ENCODE data around the gene KAT8. TPM values are rescaled to one million over a fixed set of nuclear protein-coding genes. Genes with fewer than 3 reads are reported as not detected.

The KAT8 gene
- total and polyA plus RNA-seq, 2 of the 13 experiments (the other 11 are each of a cell fraction or from before 2014, with no cell fraction given) = 79.0 to 84.2 TPM

DNA sequence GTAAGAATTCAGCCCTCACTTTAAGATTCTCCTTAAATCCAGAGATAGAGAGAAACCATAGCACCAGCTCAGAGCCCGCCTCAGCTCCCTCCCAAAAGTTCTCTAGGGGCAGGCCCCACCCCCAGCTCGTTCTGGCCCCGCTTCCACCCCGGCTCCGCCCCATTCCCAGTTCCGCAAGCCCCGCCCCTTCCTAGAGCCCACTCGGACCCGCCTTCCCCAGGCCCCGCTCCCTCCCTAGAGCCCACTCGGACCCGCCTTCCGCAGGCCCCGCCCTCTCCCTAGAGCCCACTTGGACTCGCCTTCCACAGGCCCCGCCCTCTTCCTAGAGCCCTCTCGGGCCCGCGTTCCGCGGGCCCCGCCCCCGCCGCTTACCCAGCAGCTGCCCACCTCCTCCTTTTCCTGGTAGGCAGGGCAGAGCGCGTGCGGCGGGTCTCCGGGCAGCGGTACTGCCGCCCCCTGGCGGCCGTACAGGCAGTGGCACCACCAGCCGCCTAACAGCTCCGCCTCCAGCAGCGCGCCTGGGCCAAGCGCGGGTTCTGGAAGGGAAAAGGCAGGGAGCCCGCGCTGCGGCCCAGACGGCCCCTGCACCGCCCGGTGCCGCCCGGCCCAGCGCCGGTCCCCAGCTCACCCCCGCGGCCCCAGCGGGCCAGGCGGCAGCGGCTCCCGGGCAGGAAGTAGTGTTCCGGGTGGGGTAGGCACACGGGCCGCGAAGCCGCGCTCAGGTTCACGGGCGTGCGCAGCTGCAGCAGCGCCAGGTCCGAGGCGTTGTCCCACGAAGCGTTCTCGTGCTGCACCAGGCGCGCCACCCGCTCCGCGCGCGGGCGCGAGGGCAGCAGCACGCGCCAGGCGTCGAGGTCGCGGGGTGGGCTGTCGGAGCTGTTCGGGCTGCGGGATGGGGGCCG is 24.9 kb downstream of the KAT8 start (continued):
- TF ChIP-seq, protein P1, sequence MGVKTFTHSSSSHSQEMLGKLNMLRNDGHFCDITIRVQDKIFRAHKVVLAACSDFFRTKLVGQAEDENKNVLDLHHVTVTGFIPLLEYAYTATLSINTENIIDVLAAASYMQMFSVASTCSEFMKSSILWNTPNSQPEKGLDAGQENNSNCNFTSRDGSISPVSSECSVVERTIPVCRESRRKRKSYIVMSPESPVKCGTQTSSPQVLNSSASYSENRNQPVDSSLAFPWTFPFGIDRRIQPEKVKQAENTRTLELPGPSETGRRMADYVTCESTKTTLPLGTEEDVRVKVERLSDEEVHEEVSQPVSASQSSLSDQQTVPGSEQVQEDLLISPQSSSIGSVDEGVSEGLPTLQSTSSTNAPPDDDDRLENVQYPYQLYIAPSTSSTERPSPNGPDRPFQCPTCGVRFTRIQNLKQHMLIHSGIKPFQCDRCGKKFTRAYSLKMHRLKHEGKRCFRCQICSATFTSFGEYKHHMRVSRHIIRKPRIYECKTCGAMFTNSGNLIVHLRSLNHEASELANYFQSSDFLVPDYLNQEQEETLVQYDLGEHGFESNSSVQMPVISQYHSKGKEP (CRISPR knock-in tag; IDR thresholded peaks at IDR 0.05) = peak; percentile 73; the same call in 1 of the 2 replicates
- TF ChIP-seq ZNF713 (CRISPR knock-in tag; IDR thresholded peaks at IDR 0.05) = no peak
- no peak for TF ChIP-seq ARNT (IDR thresholded peaks at IDR 0.05)
- TF ChIP-seq, protein P2, sequence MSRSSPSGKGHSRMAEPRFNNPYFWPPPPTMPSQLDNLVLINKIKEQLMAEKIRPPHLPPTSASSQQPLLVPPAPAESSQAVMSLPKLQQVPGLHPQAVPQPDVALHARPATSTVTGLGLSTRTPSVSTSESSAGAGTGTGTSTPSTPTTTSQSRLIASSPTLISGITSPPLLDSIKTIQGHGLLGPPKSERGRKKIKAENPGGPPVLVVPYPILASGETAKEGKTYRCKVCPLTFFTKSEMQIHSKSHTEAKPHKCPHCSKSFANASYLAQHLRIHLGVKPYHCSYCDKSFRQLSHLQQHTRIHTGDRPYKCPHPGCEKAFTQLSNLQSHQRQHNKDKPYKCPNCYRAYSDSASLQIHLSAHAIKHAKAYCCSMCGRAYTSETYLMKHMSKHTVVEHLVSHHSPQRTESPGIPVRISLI (CRISPR knock-in tag; IDR thresholded peaks at IDR 0.05; ENCODE audit: borderline replicate concordance) = no peak
- TF ChIP-seq FOSL2 (CRISPR knock-in tag; IDR thresholded peaks at IDR 0.05) = peak; percentile 54
- peak; percentile 87; the same call in 1 of the 2 replicates for TF ChIP-seq IRX3 (CRISPR knock-in tag; IDR thresholded peaks at IDR 0.05; ENCODE audit: borderline replicate concordance, low read depth)
- TF ChIP-seq ZBTB3 (CRISPR knock-in tag; IDR thresholded peaks at IDR 0.05; ENCODE audit: borderline replicate concordance, low read depth) = no peak
- 0 out of 2 replicates have a peak, but pooled peaks have one; percentile 56 for TF ChIP-seq ZSCAN9 (CRISPR knock-in tag; IDR thresholded peaks at IDR 0.05; ENCODE audit: borderline replicate concordance)
- no peak for TF ChIP-seq TEAD2 (CRISPR knock-in tag; IDR thresholded peaks at IDR 0.05)
- peak; percentile 46 for TF ChIP-seq RARA (CRISPR knock-in tag; IDR thresholded peaks at IDR 0.05)
- no peak for TF ChIP-seq NFE2L1 (CRISPR knock-in tag; IDR thresholded peaks at IDR 0.05; ENCODE audit: borderline replicate concordance)
- TF ChIP-seq ZNF569 (CRISPR knock-in tag; IDR thresholded peaks at IDR 0.05; ENCODE audit: borderline replicate concordance) = no peak
- no peak for TF ChIP-seq HOXA7 (CRISPR knock-in tag; IDR thresholded peaks at IDR 0.05)
- peak; percentile 71; the same call in 1 of the 2 replicates for TF ChIP-seq GLI4 (CRISPR knock-in tag; IDR thresholded peaks at IDR 0.05; ENCODE audit: borderline replicate concordance)
- TF ChIP-seq, protein P3, sequence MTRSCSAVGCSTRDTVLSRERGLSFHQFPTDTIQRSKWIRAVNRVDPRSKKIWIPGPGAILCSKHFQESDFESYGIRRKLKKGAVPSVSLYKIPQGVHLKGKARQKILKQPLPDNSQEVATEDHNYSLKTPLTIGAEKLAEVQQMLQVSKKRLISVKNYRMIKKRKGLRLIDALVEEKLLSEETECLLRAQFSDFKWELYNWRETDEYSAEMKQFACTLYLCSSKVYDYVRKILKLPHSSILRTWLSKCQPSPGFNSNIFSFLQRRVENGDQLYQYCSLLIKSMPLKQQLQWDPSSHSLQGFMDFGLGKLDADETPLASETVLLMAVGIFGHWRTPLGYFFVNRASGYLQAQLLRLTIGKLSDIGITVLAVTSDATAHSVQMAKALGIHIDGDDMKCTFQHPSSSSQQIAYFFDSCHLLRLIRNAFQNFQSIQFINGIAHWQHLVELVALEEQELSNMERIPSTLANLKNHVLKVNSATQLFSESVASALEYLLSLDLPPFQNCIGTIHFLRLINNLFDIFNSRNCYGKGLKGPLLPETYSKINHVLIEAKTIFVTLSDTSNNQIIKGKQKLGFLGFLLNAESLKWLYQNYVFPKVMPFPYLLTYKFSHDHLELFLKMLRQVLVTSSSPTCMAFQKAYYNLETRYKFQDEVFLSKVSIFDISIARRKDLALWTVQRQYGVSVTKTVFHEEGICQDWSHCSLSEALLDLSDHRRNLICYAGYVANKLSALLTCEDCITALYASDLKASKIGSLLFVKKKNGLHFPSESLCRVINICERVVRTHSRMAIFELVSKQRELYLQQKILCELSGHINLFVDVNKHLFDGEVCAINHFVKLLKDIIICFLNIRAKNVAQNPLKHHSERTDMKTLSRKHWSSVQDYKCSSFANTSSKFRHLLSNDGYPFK (CRISPR knock-in tag; IDR thresholded peaks at IDR 0.05; ENCODE audit: borderline replicate concordance) = no peak; the same call in 1 of the 2 replicates
- no peak for TF ChIP-seq ZBTB21 (CRISPR knock-in tag; IDR thresholded peaks at IDR 0.05)
- TF ChIP-seq DNMT3B (CRISPR knock-in tag; conservative IDR thresholded peaks at IDR 0.05) = no peak
- TF ChIP-seq POLR2AphosphoS2 (IDR thresholded peaks at IDR 0.05; ENCODE audit: low read depth, low read length) = no peak
- no peak for TF ChIP-seq ZNF468 (CRISPR knock-in tag; IDR thresholded peaks at IDR 0.05)
- peak; percentile 48; the same call in 1 of the 2 replicates for TF ChIP-seq MIXL1 (CRISPR knock-in tag; IDR thresholded peaks at IDR 0.05)
- TF ChIP-seq, protein P4, sequence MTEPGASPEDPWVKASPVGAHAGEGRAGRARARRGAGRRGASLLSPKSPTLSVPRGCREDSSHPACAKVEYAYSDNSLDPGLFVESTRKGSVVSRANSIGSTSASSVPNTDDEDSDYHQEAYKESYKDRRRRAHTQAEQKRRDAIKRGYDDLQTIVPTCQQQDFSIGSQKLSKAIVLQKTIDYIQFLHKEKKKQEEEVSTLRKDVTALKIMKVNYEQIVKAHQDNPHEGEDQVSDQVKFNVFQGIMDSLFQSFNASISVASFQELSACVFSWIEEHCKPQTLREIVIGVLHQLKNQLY (CRISPR knock-in tag; IDR thresholded peaks at IDR 0.05) = no peak; the same call in 1 of the 2 replicates
- TF ChIP-seq HNRNPUL1 (IDR thresholded peaks at IDR 0.05; ENCODE audit: low read depth, low read length) = no peak
- no peak; the same call in 1 of the 2 replicates for TF ChIP-seq CREM (IDR thresholded peaks at IDR 0.05)
- TF ChIP-seq CREM (CRISPR knock-in tag; IDR thresholded peaks at IDR 0.05) = no peak

Measured in HepG2 (cell line).